Keratinocyte (primary cell): ENCODE results near the gene FLRT1.

Experiments used
- EZH2 ChIP-seq: IDR thresholded peaks from one replicate; pipeline ENCODE4 v1.6.1; 2012; ENCODE audit warnings: inconsistent platforms, mild to moderate bottlenecking, low read length, moderate library complexity
- TF ChIP-seq, protein P1 (sequence below), 3 experiments: IDR thresholded peaks in 1 of 3; conservative IDR thresholded peaks in 1 of 3; optimal IDR thresholded peaks in 1 of 3; 2 replicates in 2 of 3; 3 replicates in 1 of 3; pipeline versions ENCODE3 to v1.5.1; 2011; ENCODE audit warnings: low read length in 3 of 3, mild to moderate bottlenecking in 3 of 3, moderate library complexity in 2 of 3, control low read depth in 1 of 3, inconsistent platforms in 1 of 3; ENCODE audit not compliant: insufficient read depth in 2 of 3; ENCODE audit errors: extremely low read depth in 1 of 3

- TF ChIP-seq, protein P1, sequence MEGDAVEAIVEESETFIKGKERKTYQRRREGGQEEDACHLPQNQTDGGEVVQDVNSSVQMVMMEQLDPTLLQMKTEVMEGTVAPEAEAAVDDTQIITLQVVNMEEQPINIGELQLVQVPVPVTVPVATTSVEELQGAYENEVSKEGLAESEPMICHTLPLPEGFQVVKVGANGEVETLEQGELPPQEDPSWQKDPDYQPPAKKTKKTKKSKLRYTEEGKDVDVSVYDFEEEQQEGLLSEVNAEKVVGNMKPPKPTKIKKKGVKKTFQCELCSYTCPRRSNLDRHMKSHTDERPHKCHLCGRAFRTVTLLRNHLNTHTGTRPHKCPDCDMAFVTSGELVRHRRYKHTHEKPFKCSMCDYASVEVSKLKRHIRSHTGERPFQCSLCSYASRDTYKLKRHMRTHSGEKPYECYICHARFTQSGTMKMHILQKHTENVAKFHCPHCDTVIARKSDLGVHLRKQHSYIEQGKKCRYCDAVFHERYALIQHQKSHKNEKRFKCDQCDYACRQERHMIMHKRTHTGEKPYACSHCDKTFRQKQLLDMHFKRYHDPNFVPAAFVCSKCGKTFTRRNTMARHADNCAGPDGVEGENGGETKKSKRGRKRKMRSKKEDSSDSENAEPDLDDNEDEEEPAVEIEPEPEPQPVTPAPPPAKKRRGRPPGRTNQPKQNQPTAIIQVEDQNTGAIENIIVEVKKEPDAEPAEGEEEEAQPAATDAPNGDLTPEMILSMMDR (optimal IDR thresholded peaks at IDR 0.05 in 1 of 3, IDR thresholded peaks at IDR 0.05 in 1 of 3, conservative IDR thresholded peaks at IDR 0.05 in 1 of 3; ENCODE audit: extremely low read depth in 1 of 3, insufficient read depth in 2 of 3, low read length in 3 of 3), result no peak
- no peak for TF ChIP-seq EZH2
These were observed 6.0 kb upstream of the FLRT1 start for GRCh38 chr11:64029773-64030172.
